HG02798 (cell line): Measurements from ENCODE around the gene RAB40B.

ENCODE experiments used
- ATAC-seq: cut with Tn5 transposase; IDR thresholded peaks from one replicate; pipeline ENCODE4 v1.9.1; 2021; ENCODE audit warnings: mild to moderate bottlenecking; ENCODE audit not compliant: unreplicated experiment, poor library complexity

Gene RAB40B

DNA sequence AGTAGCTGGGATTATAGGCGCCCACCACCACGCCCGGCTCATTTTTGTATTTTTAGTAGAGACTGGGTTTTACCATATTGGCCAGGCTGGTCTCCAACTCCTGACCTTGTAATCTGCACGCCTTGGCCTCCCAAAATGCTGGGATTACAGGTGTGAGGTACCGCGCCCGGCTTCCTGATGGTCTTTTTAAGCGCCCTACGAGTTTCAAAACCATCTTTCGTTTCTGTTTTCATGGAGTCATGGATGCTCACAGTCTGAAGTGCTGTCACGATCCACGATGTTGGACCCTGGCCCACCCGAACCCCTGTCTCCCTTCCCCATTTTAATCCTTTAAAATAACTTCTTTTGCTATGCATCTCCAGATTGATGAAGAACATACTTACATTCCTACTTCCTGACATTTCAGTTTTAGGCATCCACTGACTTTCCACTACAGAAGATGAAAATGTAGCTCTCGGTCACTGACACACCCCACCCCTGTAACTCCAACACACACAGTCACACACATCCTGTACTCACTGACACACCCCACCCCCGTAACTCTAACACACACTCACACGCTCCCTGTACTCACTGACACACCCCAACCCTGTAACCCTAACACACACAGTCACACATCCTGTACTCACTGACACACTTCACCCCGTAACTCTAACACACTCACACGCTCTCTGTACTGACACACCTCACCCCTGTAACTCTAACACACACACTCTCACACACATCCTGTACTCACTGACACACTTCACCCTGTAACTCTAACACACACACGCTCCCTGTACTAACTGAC is 27.6 kb downstream of the RAB40B start:
- ATAC-seq: no peak

GRCh38 chr17:82668631-82669099 is 29.8 kb downstream of the RAB40B start:
- ATAC-seq: no peak

GRCh38 chr17:82668024-82668630 is 30.4 kb downstream of the RAB40B start:
- no peak for ATAC-seq

GRCh38 chr17:82667668-82668000 is 30.9 kb downstream of the RAB40B start:
- ATAC-seq: no peak

GRCh38 chr17:82666931-82667667 is 31.4 kb downstream of the RAB40B start:
- no peak for ATAC-seq

- ATAC-seq: no peak
These were observed 32.6 kb downstream of the RAB40B start for GRCh38 chr17:82665891-82666290.

DNA sequence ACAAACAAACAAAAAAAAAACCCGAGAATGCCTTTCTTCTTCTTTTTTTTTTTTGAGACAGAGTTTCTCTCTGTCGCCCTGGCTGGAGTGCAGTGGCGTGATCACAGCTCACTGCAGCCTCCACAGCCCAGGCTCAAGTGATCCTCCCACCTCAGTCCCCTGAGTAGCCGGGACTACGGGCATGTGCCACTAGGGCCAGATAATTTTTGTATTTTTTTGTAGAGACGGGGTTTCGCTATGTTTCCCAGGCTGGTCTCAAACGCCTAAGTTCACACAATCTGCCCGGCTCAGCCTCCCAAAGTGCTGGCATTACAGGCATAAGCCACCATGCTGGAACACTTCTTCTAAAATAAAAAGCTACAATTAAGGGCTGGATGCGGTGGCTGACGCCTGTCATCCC is 33.3 kb downstream of the RAB40B start:
- ATAC-seq: no peak

GRCh38 chr17:82664701-82665182 is 33.8 kb downstream of the RAB40B start:
- no peak for ATAC-seq

GRCh38 chr17:82664276-82664575 is 34.3 kb downstream of the RAB40B start:
- no peak for ATAC-seq

GRCh38 chr17:82663381-82664275 is 34.9 kb downstream of the RAB40B start:
- no peak for ATAC-seq

DNA sequence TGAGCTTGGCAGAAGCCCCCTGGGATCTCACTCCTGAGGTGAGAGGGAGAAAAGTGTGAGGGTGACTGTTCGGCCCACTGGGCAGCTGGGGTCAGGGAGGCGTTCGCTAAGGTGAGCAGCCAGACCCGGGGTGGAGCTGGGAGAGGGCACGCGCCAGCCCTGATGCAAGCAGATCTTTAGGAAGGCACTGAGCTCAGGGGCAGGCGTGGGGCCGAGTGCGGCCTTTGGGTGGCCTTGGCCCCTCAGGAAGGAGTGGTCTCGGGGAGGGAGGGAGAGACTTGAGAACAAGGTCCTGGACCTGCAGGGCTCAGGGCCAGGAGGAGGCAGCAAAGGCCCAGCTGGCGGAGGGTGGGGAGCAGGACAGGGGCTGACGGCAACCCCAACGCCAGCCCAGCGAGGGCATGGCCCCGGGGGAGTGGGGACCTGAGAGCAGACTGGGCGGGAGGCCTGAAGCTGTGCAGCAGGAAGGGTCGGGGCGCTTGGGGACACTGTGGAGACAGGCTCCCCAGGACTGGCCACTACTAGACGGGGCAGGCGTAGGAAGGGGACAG is 35.7 kb downstream of the RAB40B start:
- ATAC-seq: no peak

GRCh38 chr17:82661717-82662683 is 36.5 kb downstream of the RAB40B start:
- no peak for ATAC-seq

DNA sequence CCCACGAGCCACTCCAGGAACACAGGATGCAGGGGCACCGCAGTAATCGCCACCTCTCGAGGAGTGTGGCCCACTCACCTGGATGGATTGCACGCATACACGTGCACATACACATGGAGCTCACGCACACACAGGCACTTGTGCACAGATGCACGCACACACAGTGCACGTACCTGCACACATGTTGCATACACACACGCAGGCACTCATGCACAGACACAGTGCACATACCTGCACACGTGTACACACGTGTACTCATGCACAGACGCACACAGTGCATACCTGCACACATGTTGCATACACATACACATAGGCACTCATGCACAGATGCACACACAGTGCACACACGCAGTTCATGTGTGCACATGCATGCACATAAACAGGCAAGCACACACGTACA is 38.6 kb downstream of the RAB40B start:
- no peak for ATAC-seq

- ATAC-seq: no peak
These were observed 39.6 kb downstream of the RAB40B start for GRCh38 chr17:82658796-82659452.

GRCh38 chr17:82658331-82658730 is 40.2 kb downstream of the RAB40B start:
- ATAC-seq: no peak

DNA sequence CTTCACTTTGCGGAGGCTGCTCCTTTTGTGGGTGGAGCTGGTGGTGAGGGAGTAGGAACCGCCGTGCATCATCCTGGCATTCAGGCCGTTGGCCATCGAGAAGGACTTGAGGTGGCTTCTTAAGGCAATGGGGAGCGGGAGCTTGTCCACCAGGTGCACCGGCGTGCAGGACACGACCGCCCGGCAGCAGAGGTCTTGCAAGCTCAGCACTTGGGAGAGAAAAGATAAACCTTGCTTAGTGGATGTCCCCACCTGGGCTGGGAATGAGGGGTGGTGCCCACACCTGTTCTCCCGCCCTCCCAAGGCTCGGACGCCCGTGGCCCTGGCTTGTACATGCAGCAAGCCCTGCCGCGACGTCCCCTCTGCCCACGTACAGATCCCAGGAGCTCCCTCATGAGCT is 40.6 kb downstream of the RAB40B start:
- ATAC-seq: no peak

- no peak for ATAC-seq
These were observed 42.2 kb downstream of the RAB40B start for GRCh38 chr17:82656266-82656665.

DNA sequence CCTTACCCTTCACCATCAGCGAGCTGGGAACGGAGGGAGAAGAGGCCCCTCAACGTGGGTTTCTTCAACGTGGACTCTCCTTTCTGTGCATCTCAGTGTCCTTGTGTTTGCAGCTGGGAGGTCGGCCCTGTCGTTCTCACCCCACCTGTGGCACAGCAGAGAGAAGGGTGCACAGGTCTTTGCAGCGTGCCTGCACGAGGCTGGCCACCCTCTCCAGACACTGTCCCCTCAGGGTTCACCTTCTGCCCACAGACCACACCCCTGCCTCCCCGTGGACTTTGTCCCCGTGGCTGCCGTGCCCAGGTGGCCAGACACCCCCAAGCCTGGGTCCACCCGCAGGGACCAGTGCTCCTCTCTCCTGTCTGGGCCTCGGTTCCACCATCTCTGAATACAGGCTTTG is 43.0 kb downstream of the RAB40B start:
- ATAC-seq: no peak
